Fibroblast of lung (primary cell): ENCODE results near the gene SLC14A1.

Experiments used
- EZH2 ChIP-seq: IDR thresholded peaks from 2 replicates; pipeline ENCODE4 v1.5.1; 2012; ENCODE audit warnings: low read length, control low read depth, mild to moderate bottlenecking; ENCODE audit errors: missing control alignments
- TF ChIP-seq, protein P1 (sequence below), 2 donors: IDR thresholded peaks in 1 of 2; conservative IDR thresholded peaks in 1 of 2; 1 replicate in 1 of 2; 2 replicates in 1 of 2; pipeline ENCODE4 v1.5.1; 2011 to 2012; ENCODE audit warnings: low read length in 2 of 2, control low read depth in 1 of 2, inconsistent platforms in 1 of 2, low read depth in 1 of 2, mild to moderate bottlenecking in 1 of 2

DNA sequence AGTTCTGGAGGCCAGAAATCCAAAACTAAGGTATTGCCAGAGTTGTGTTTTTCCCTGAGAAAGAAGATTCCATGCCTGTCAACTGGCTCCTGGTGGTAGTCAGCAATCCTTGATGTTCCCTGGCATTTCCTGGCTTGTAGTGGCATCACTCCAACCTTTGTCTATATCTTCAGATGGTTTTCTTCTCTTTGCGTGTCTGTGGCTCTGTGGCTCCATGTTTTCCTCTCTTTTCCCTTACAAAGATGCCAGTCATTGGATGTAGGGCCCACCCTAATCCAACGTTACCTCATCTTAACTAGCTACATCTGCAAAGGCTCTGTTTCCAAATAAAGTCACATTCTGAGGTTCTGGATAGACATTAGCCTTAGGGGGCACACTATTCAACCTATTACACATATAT, 41.8 kb downstream of the SLC14A1 start:
- TF ChIP-seq EZH2: no peak
- TF ChIP-seq, protein P1, sequence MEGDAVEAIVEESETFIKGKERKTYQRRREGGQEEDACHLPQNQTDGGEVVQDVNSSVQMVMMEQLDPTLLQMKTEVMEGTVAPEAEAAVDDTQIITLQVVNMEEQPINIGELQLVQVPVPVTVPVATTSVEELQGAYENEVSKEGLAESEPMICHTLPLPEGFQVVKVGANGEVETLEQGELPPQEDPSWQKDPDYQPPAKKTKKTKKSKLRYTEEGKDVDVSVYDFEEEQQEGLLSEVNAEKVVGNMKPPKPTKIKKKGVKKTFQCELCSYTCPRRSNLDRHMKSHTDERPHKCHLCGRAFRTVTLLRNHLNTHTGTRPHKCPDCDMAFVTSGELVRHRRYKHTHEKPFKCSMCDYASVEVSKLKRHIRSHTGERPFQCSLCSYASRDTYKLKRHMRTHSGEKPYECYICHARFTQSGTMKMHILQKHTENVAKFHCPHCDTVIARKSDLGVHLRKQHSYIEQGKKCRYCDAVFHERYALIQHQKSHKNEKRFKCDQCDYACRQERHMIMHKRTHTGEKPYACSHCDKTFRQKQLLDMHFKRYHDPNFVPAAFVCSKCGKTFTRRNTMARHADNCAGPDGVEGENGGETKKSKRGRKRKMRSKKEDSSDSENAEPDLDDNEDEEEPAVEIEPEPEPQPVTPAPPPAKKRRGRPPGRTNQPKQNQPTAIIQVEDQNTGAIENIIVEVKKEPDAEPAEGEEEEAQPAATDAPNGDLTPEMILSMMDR (conservative IDR thresholded peaks at IDR 0.05 in 1 of 2, IDR thresholded peaks at IDR 0.05 in 1 of 2; ENCODE audit: low read depth in 1 of 2, low read length in 2 of 2): no peak
